Neural cell (in vitro differentiated cells): ENCODE results near the gene C11orf24. TPM values are rescaled to one million over a fixed set of nuclear protein-coding genes. Genes with fewer than 3 reads are reported as not detected.

Experiments
- H2AFZ ChIP-seq: fragments of 200-600, 300-800 bp; sonication (generic), shearing (Covaris generic); 2 replicates; pipeline ENCODE4 v1.6.0; 2014; ENCODE audit warnings: low read depth, mild to moderate bottlenecking, antibody characterized with exemption, low read length, moderate library complexity
- H3F3A ChIP-seq: fragments of 200-600 bp; shearing (Covaris generic); 2 replicates; pipeline ENCODE4 v1.6.1; 2016; ENCODE audit warnings: mild to moderate bottlenecking, moderate library complexity, mixed read lengths, antibody characterized with exemption, low read length; ENCODE audit not compliant: insufficient read depth, poor library complexity, severe bottlenecking
- H3K27ac ChIP-seq: fragments of 200-600, 300-800 bp; sonication (generic), shearing (Covaris generic); 2 replicates; pipeline ENCODE4 v1.5.1; 2014; ENCODE audit warnings: mild to moderate bottlenecking, low read length, moderate library complexity
- H3K27me3 ChIP-seq: fragments of 300-800, 200-600 bp; sonication (generic), shearing (Covaris generic); 2 replicates; pipeline ENCODE4 v1.6.0; 2014; ENCODE audit warnings: mild to moderate bottlenecking, low read depth, low read length, moderate library complexity; ENCODE audit not compliant: insufficient read depth
- H3K36me3 ChIP-seq: fragments of 300-800, 200-600 bp; sonication (generic), shearing (Covaris generic); 2 replicates; pipeline ENCODE4 v1.5.1; 2014; ENCODE audit warnings: mild to moderate bottlenecking, antibody characterized with exemption, low read length, moderate library complexity; ENCODE audit not compliant: insufficient read depth
- H3K4me2 ChIP-seq: fragments of 300-800, 200-600 bp; sonication (generic), shearing (Covaris generic); 2 replicates; pipeline ENCODE4 v1.6.0; 2014; ENCODE audit warnings: mild to moderate bottlenecking, low read length
- H3K4me3 ChIP-seq: fragments of 300-800, 200-600 bp; sonication (generic), shearing (Covaris generic); 2 replicates; pipeline ENCODE4 v1.5.1; 2014; ENCODE audit warnings: mild to moderate bottlenecking, low read length, moderate library complexity
- H3K79me2 ChIP-seq: fragments of 200-600 bp; shearing (Covaris generic); replicated peaks from 2 replicates; pipeline ENCODE4 v1.6.0; 2014; ENCODE audit warnings: mild to moderate bottlenecking, low read length, moderate library complexity; ENCODE audit not compliant: insufficient read depth
- H3K9ac ChIP-seq: fragments of 300-800, 200-600 bp; sonication (generic), shearing (Covaris generic); 2 replicates; pipeline ENCODE4 v1.6.1; 2016; ENCODE audit warnings: mild to moderate bottlenecking, low read length, mixed read lengths
- H3K9me2 ChIP-seq: fragments of 200-600 bp; shearing (Covaris generic); 2 replicates; pipeline ENCODE4 v1.6.1; 2016; ENCODE audit warnings: mild to moderate bottlenecking, low read length, mixed read lengths; ENCODE audit not compliant: insufficient read depth
- H3K9me3 ChIP-seq: fragments of 200-600, 300-800 bp; sonication (generic), shearing (Covaris generic); 2 replicates; pipeline ENCODE4 v1.6.1; 2016; ENCODE audit warnings: mild to moderate bottlenecking, mixed run types, low read length, moderate library complexity, mixed read lengths
- H4K20me1 ChIP-seq: fragments of 200-600 bp; shearing (Covaris generic); 2 replicates; pipeline ENCODE4 v1.6.1; 2016; ENCODE audit warnings: mild to moderate bottlenecking, mixed run types; ENCODE audit not compliant: insufficient read depth
- EP300 ChIP-seq: fragments of 450-650 bp; conservative IDR thresholded peaks from 2 replicates; pipeline ENCODE4 v1.6.1; 2014; ENCODE audit warnings: antibody characterized with exemption, mild to moderate bottlenecking, moderate library complexity; ENCODE audit not compliant: poor library complexity, severe bottlenecking
- EZH2 ChIP-seq: fragments of 200-600, 300-800 bp; shearing (Covaris generic), sonication (generic); IDR thresholded peaks from 2 replicates; pipeline ENCODE4 v1.6.1; 2014; ENCODE audit warnings: antibody characterized with exemption, low read length, borderline replicate concordance, mild to moderate bottlenecking; ENCODE audit not compliant: insufficient read depth, poor library complexity, severe bottlenecking
- MXI1 ChIP-seq: fragments of 450-650 bp; conservative IDR thresholded peaks from 2 replicates; pipeline ENCODE4 v1.6.1; 2014; ENCODE audit warnings: antibody characterized with exemption, mild to moderate bottlenecking; ENCODE audit not compliant: poor library complexity, severe bottlenecking
- POLR2AphosphoS5 ChIP-seq: IDR thresholded peaks from 2 replicates; pipeline ENCODE4 v1.6.1; 2012
- RAD21 ChIP-seq: fragments of 450-650 bp; conservative IDR thresholded peaks from 2 replicates; pipeline ENCODE4 v1.6.1; 2014; ENCODE audit warnings: antibody characterized with exemption, mild to moderate bottlenecking, moderate library complexity
- SMC3 ChIP-seq: fragments of 450-650 bp; conservative IDR thresholded peaks from 2 replicates; pipeline ENCODE4 v1.6.1; 2014; ENCODE audit warnings: antibody characterized with exemption, mild to moderate bottlenecking, moderate library complexity; ENCODE audit not compliant: poor library complexity
- TAF1 ChIP-seq: IDR thresholded peaks from 2 replicates; pipeline ENCODE4 v1.6.1; 2012; ENCODE audit warnings: low read depth
- polyA plus RNA-seq: library from polyadenylated mRNA; depleted of rRNA; stranded (reverse); fragments of >200 nt; gene quantifications from 2 replicates; pipeline ENCODE4 v1.2.3, GENCODE V29; 2014
- TF ChIP-seq, protein P1 (sequence below): IDR thresholded peaks from 2 replicates; pipeline ENCODE4 v1.6.1; 2012; ENCODE audit warnings: borderline replicate concordance
- TF ChIP-seq, protein P2 (sequence below): fragments of 450-650 bp; IDR thresholded peaks from 2 replicates; pipeline ENCODE4 v1.5.1; 2014; ENCODE audit warnings: antibody characterized with exemption, mild to moderate bottlenecking, moderate library complexity; ENCODE audit not compliant: poor library complexity, severe bottlenecking

The C11orf24 gene
- polyA plus RNA-seq, 1 donor from 2014 or later, result 9.6 TPM

- Histone ChIP-seq H3K4me2 (no peak overlapping the region), H3F3A (no peaks in the 10 kb centered on the region), H2AFZ (no peak overlapping the region), H3K79me2 (no peaks in the 10 kb centered on the region), H3K9ac (no peak overlapping the region), H3K9me3 (no peaks in the 10 kb centered on the region), H3K27me3 (no peaks in the 10 kb centered on the region), H3K4me3 (no peak overlapping the region), H3K27ac (no peak overlapping the region), H3K36me3 (no peaks in the 10 kb centered on the region), H4K20me1 (no peaks in the 10 kb centered on the region), H3K9me2 (no peaks in the 10 kb centered on the region)
- TF ChIP-seq EZH2 (no peak), EP300 (no peak), MXI1 (no peak), RAD21 (no peak), POLR2AphosphoS5 (no peak), SMC3 (no peak), TAF1 (no peak)
- TF ChIP-seq, protein P1, sequence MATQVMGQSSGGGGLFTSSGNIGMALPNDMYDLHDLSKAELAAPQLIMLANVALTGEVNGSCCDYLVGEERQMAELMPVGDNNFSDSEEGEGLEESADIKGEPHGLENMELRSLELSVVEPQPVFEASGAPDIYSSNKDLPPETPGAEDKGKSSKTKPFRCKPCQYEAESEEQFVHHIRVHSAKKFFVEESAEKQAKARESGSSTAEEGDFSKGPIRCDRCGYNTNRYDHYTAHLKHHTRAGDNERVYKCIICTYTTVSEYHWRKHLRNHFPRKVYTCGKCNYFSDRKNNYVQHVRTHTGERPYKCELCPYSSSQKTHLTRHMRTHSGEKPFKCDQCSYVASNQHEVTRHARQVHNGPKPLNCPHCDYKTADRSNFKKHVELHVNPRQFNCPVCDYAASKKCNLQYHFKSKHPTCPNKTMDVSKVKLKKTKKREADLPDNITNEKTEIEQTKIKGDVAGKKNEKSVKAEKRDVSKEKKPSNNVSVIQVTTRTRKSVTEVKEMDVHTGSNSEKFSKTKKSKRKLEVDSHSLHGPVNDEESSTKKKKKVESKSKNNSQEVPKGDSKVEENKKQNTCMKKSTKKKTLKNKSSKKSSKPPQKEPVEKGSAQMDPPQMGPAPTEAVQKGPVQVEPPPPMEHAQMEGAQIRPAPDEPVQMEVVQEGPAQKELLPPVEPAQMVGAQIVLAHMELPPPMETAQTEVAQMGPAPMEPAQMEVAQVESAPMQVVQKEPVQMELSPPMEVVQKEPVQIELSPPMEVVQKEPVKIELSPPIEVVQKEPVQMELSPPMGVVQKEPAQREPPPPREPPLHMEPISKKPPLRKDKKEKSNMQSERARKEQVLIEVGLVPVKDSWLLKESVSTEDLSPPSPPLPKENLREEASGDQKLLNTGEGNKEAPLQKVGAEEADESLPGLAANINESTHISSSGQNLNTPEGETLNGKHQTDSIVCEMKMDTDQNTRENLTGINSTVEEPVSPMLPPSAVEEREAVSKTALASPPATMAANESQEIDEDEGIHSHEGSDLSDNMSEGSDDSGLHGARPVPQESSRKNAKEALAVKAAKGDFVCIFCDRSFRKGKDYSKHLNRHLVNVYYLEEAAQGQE, result no peak
- TF ChIP-seq, protein P2, sequence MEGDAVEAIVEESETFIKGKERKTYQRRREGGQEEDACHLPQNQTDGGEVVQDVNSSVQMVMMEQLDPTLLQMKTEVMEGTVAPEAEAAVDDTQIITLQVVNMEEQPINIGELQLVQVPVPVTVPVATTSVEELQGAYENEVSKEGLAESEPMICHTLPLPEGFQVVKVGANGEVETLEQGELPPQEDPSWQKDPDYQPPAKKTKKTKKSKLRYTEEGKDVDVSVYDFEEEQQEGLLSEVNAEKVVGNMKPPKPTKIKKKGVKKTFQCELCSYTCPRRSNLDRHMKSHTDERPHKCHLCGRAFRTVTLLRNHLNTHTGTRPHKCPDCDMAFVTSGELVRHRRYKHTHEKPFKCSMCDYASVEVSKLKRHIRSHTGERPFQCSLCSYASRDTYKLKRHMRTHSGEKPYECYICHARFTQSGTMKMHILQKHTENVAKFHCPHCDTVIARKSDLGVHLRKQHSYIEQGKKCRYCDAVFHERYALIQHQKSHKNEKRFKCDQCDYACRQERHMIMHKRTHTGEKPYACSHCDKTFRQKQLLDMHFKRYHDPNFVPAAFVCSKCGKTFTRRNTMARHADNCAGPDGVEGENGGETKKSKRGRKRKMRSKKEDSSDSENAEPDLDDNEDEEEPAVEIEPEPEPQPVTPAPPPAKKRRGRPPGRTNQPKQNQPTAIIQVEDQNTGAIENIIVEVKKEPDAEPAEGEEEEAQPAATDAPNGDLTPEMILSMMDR, result no peak
Measured at GRCh38 chr11:68258363-68258765, 13.4 kb downstream of the C11orf24 start.

GRCh38 chr11:68257477-68258362 is 14.1 kb downstream of the C11orf24 start:
- Histone ChIP-seq H3K27me3 (no peaks in the 10 kb centered on the region), H3K4me2 (no peak overlapping the region), H3K9me2 (no peaks in the 10 kb centered on the region), H3K9me3 (no peaks in the 10 kb centered on the region), H3F3A (no peaks in the 10 kb centered on the region), H3K4me3 (no peak overlapping the region), H3K9ac (no peak overlapping the region), H3K27ac (no peak overlapping the region), H4K20me1 (no peaks in the 10 kb centered on the region), H3K36me3 (no peaks in the 10 kb centered on the region), H2AFZ (no peak overlapping the region), H3K79me2 (no peaks in the 10 kb centered on the region)
- TF ChIP-seq EP300, result no peak
- no peak for TF ChIP-seq POLR2AphosphoS5
- TF ChIP-seq RAD21, result peak; percentile 80
- peak; percentile 87 for TF ChIP-seq SMC3
- TF ChIP-seq EZH2, result no peak
- no peak for TF ChIP-seq MXI1
- no peak for TF ChIP-seq TAF1
- TF ChIP-seq, protein P1, result no peak
- TF ChIP-seq, protein P2, result peak; percentile 83
